ENCODE results near the gene GRIN3B.
"Not testable (repeated sequence)": the region's sequence is repeated elsewhere in the genome, so short reads cannot be mapped to it uniquely, and the experiment has no call there.

GRIN3B gene

GRCh38 chr19:954272-954671 lies 45.9 kb upstream of the GRIN3B start:
- H3K27me3 ChIP-seq, result no peaks in the 10 kb centered on the region
- H3K36me3 ChIP-seq, result peaks cover 11% of the 10 kb centered on the region
- H3K4me1 ChIP-seq (ENCODE audit: control insufficient read depth in 1 of 2, insufficient read depth in 1 of 2, low read depth in 1 of 2, low read length in 1 of 2), result peaks cover 19 to 25% of the 10 kb centered on the region in 2 experiments
- no peak overlapping the region for H3K27ac ChIP-seq
- H3K4me3 ChIP-seq (ENCODE audit: low read depth in 1 of 2, low read length in 1 of 2), result no peak overlapping the region
- TF ChIP-seq, protein P1, sequence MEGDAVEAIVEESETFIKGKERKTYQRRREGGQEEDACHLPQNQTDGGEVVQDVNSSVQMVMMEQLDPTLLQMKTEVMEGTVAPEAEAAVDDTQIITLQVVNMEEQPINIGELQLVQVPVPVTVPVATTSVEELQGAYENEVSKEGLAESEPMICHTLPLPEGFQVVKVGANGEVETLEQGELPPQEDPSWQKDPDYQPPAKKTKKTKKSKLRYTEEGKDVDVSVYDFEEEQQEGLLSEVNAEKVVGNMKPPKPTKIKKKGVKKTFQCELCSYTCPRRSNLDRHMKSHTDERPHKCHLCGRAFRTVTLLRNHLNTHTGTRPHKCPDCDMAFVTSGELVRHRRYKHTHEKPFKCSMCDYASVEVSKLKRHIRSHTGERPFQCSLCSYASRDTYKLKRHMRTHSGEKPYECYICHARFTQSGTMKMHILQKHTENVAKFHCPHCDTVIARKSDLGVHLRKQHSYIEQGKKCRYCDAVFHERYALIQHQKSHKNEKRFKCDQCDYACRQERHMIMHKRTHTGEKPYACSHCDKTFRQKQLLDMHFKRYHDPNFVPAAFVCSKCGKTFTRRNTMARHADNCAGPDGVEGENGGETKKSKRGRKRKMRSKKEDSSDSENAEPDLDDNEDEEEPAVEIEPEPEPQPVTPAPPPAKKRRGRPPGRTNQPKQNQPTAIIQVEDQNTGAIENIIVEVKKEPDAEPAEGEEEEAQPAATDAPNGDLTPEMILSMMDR (IDR thresholded peaks at IDR 0.05), result no peak
- H3K9me3 ChIP-seq, result no peaks in the 10 kb centered on the region

DNA sequence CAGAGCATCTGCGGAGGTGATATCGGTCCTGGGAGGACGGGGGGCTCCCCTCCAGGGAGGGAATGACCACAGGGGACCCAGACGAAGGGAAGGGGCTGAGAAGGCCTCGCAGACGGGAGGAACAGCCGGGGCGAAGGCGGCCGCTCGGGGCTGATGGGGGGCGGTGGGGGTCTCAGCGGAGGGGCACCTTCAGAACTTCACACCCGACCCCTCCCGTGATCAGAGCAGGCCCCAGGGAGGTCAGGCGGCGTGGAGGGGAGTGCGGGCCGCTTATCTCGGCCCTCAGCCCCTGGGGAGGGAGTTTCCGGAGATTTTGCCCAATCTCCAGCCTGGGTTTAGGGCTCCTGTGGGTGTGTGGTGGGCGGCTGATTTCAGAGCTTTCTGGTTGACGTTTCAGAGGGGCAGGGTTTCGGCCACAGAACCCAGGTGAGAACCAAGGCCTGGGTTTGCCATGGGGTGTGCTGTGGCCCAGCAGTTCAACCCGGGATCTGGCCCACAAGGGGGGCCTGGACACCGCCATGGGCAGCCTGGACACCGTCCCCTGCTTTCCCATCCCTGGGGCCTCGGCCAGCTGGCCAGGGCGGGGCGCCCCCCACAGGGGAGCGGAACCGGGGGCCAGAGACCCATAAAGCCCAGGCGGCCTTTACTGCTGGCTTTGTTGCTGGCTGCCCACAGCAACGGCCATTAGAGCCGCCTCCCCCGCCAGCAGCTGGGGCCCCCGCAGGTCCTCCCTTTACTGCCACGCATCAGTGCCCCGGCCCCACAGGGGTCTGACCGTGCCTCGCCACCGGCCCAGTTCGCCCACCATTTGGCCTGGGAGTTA lies 45.3 kb upstream of the GRIN3B start:
- TF ChIP-seq, protein P1 (IDR thresholded peaks at IDR 0.05), result no peak
- Histone ChIP-seq H3K4me3 (ENCODE audit: low read depth in 1 of 2, low read length in 1 of 2) (no peak overlapping the region), H3K27me3 (no peaks in the 10 kb centered on the region), H3K27ac (no peak overlapping the region), H3K4me1 (ENCODE audit: control insufficient read depth in 1 of 2, insufficient read depth in 1 of 2, low read depth in 1 of 2, low read length in 1 of 2) (peaks cover 19 to 25% of the 10 kb centered on the region in 2 experiments), H3K36me3 (peaks cover 17% of the 10 kb centered on the region), H3K9me3 (no peaks in the 10 kb centered on the region)

- TF ChIP-seq, protein P1 (IDR thresholded peaks at IDR 0.05), result no peak
- Histone ChIP-seq H3K36me3 (peaks cover 29% of the 10 kb centered on the region), H3K4me3 (ENCODE audit: low read depth in 1 of 2, low read length in 1 of 2) (no peak overlapping the region), H3K4me1 (ENCODE audit: control insufficient read depth in 1 of 2, insufficient read depth in 1 of 2, low read depth in 1 of 2, low read length in 1 of 2) (peaks cover 19 to 25% of the 10 kb centered on the region in 2 experiments), H3K27me3 (no peaks in the 10 kb centered on the region), H3K9me3 (no peaks in the 10 kb centered on the region), H3K27ac (no peak overlapping the region)
Measured at GRCh38 chr19:955803-956765, 44.1 kb upstream of the GRIN3B start.

GRCh38 chr19:956766-957440 lies 43.3 kb upstream of the GRIN3B start:
- Histone ChIP-seq H3K4me1 (ENCODE audit: control insufficient read depth in 1 of 2, insufficient read depth in 1 of 2, low read depth in 1 of 2, low read length in 1 of 2) (peaks cover 19 to 22% of the 10 kb centered on the region in 2 experiments), H3K4me3 (ENCODE audit: low read depth in 1 of 2, low read length in 1 of 2) (no peak overlapping the region), H3K36me3 (peaks cover 37% of the 10 kb centered on the region), H3K27me3 (no peaks in the 10 kb centered on the region), H3K9me3 (no peaks in the 10 kb centered on the region), H3K27ac (no peak overlapping the region)
- TF ChIP-seq, protein P1 (IDR thresholded peaks at IDR 0.05), result no peak

DNA sequence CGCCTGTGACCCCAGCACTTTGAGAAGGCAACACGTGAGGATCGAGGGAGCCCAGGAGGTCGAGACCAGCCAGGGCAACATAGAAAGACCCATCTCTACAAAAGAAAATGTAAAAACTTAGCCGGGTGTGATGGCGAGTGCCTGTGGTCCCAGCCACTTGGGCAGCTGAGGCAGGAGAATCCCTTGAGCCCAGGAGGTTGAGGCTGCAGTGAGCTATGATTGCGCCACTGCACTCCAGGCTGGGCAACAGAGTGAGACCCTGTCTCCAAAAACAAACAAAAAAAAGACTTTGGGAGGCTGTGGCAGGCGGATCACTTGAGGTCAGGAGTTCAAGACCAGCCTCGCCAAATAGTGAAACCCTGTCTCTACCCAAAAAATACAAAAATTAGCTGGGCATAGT lies 42.6 kb upstream of the GRIN3B start:
- not testable (repeated sequence) for H3K4me3 ChIP-seq (ENCODE audit: low read depth in 1 of 2, low read length in 1 of 2); H3K27ac ChIP-seq
- peaks cover 41% of the 10 kb centered on the region for H3K36me3 ChIP-seq

More for the DNA sequence above, 42.6 kb upstream of the GRIN3B start:
- not testable (repeated sequence) for H3K27me3 ChIP-seq, H3K9me3 ChIP-seq
- H3K4me1 ChIP-seq (ENCODE audit: control insufficient read depth in 1 of 2, insufficient read depth in 1 of 2, low read depth in 1 of 2, low read length in 1 of 2), result peaks cover 15 to 16% of the 10 kb centered on the region in 2 experiments
